HG02571 (cell line): Measurements from ENCODE around the gene ITGA7.

Experiments used
- ATAC-seq: cut with Tn5 transposase; IDR thresholded peaks from one replicate; pipeline ENCODE4 v1.9.1; 2021; ENCODE audit warnings: mild to moderate bottlenecking, moderate library complexity; ENCODE audit not compliant: unreplicated experiment

ITGA7 gene

GRCh38 chr12:55687746-55688145 lies 20.0 kb downstream of the ITGA7 start:
- ATAC-seq: no peak

- ATAC-seq: no peak
Observed at GRCh38 chr12:55686366-55687010, 21.2 kb downstream of the ITGA7 start.

DNA sequence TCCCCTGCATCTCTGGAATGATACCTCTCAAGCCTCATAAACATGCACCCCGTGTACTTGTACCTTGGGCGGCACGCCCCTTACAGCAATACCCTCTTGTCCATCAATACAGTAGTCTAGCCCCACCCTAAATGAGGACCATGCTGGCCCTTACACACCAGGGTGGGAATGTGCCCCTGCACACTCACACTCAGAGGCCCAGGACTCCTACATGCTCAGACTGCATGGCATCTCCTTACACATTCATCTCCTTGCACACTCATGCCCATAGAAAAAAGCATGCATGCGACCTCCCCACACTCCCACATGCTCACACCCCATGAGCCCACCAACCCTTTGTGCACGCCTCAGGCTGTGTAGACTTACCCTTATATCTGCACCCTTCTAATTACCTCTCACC lies 22.0 kb downstream of the ITGA7 start:
- ATAC-seq: no peak

GRCh38 chr12:55684761-55685370 lies 22.8 kb downstream of the ITGA7 start:
- ATAC-seq: no peak

GRCh38 chr12:55683676-55684075 lies 24.0 kb downstream of the ITGA7 start:
- ATAC-seq: no peak

DNA sequence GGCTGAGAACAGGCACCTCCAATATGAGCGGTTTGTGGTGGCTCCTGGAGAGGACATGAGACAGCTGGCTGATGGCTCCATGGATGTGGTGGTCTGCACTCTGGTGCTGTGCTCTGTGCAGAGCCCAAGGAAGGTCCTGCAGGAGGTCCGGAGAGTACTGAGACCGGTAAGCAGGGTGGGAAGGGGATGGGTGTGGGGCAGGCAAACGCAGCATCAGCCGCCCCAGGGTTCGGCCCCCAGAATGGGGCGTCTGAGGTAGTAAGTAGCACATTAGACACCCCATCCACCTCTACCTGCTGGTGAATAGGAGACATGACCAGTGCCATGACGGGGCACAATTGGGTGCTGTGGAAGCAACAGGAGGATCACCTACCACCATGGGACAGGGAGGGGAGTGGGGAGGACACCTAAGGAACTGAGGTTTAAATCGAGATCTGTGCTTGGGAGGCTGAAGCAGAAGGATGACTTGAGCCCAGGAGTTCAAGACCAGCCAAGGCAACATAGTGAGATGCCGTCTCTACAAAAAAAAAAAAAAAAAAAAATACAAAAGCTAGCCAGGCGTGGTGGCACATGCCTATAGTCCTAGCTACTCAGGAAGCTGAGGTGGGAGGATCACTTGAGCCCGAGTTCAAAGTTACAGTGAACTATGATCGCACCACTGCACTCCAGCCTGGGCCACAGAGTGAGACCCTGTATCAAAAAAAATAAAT lies 25.5 kb downstream of the ITGA7 start:
- ATAC-seq: no peak

GRCh38 chr12:55681142-55682077 lies 26.3 kb downstream of the ITGA7 start:
- ATAC-seq: no peak

DNA sequence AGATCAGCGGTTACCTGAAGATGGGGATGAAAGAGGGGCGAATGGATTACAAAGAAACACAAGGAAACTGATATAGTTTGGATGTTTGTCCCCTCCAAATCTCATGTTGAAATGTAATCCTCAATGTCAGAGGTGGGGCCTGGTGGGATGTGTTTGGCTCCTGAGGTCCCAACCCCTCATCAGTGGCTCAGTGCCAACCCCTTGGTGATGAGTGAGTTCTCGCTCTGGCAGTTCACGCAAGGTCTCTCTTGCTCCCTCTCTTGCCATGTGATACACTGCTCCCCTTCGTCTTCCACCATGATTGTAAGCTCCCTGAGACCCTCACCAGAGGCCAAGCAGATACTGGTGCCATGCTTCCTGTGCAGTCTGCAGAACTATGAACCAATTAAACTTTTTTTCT lies 28.0 kb downstream of the ITGA7 start:
- ATAC-seq: no peak

DNA sequence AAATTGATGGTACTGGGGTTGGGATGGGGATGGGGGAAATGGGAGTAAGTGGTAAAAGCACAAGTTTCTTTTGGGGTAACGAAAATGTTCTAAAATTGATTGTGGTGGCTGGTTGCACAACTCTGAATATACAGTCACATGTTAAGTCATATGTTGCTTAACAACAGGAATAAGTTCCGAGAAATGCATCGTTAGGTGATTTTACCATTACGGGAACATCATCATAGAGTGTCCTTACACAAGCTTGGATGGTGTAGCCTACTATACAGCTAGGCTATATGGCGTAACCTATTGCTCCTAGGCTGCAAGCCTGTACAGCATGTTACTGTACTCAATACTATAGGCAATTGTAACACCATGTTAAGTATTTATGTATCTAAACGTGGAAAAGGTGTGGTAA lies 31.0 kb downstream of the ITGA7 start:
- no peak for ATAC-seq

GRCh38 chr12:55675666-55676065 lies 32.0 kb downstream of the ITGA7 start:
- no peak for ATAC-seq

GRCh38 chr12:55673638-55674037 lies 34.1 kb downstream of the ITGA7 start:
- ATAC-seq: peak; percentile 97

DNA sequence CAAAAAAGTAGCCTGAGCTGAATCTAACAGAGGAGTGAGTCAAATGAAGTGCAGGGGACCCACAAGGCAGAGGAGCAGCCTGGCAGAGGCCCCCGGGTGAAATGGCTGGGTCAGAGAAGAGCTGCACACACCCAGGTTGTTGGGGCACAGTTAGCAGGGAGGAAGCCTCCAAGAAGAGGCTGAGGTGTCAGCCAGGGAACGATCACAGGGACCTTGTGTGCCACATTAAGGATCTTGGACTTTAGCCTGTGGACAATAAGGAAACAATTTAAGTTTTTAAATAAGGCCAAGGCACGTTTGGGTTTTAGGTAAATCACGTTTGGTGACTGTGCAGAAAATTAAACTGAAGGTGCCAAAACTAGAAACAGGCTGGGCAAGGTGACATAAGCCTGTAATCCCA lies 36.0 kb downstream of the ITGA7 start:
- ATAC-seq: no peak

GRCh38 chr12:55670276-55670675 lies 37.4 kb downstream of the ITGA7 start:
- ATAC-seq: no peak

DNA sequence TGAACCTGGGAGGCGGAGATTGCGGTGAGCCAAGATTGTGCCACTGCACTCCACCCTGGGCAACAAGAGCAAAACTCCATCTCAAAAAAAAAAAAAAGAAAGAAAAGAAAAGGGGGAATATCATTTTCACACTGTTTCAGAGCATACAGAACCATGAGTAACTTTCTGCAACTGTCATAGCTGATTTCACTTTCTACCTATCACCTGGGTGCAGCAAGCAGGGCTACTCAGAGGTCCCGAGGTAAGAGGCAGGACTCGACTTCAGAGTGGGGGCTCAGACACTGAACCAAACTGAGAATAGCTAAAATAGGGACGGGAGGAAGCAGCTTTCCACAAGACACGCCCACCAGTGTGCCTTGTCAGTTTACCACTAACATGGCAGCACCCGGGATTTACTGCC lies 41.2 kb downstream of the ITGA7 start:
- no peak for ATAC-seq

DNA sequence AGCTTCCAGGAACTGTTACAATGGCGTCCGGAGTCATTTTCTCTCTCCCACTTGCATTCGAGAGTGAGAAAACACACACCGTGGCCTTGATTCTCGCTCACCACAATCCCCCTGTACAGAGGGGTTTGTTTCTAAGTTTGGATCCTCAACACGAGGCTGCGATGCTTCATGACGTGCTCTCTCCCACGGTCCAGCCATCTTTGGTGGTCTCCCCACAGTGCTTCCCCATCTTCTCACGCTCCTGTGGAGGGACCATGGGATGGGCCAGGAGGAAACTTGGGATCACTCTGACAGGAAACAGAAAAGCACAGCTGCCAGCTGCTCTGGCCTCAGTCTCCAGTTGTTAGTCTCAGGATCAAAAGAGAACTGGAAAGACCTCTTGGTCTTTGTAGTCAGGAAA lies 42.9 kb downstream of the ITGA7 start:
- no peak for ATAC-seq

DNA sequence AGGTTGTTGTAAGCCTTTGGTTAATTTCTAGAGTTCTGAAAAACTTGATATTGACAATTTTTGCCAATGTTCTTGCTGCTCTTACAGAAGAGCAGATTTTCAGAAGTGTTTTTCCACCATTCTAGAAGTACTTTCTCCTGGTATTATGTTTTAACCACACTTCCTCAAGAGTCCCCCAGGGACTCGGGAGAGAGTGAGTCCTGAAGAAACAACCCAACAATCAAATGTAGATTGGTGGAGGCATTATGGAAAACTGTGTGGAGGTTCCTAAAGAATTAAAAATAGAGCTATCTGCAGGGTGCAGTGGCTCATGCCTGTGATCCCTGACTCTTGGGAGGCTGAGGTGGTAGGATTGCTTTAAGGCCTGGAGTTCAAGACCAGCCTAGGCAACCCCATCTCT lies 44.3 kb downstream of the ITGA7 start:
- no peak for ATAC-seq

DNA sequence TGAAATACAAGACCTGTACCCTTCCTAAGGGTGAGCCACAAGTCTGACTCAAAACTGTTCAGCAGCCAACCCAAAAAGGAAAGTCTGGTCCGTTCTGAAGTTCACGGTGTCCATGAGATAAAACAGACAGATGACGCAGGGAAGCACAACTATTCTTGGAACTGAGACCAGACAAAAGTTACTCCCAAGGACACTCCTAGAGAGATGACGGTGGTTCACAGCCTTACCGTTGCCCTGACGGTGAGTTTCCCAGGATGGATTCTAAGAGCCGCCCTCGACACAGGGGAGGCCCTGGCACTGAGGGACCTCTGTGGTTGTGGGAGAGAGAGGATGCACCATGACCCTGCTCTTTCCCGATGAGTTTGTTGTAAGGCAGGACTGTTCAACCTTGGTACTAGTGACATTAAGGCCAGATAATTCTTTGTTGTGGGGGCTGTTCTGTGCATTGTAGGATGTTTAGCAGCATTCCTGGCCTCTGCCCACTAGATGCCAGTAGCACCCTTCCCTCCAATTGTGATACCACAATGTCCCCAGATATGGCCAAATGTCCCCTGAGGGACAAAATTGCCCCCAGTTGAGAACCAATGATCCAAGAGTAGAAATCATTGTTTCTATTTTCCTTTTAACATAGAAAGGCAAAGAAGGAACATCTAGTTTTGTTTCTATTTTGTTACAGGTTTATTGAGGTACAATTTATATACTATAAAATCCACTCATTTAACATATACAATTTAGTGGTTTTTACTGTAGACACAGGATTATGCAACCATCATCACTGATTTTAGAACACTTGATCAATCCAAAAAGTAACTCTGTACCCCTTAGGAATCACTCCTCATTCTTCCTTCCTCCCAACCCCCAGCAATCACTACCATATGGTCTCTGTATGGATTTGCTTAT lies 48.0 kb downstream of the ITGA7 start:
- ATAC-seq: no peak

DNA sequence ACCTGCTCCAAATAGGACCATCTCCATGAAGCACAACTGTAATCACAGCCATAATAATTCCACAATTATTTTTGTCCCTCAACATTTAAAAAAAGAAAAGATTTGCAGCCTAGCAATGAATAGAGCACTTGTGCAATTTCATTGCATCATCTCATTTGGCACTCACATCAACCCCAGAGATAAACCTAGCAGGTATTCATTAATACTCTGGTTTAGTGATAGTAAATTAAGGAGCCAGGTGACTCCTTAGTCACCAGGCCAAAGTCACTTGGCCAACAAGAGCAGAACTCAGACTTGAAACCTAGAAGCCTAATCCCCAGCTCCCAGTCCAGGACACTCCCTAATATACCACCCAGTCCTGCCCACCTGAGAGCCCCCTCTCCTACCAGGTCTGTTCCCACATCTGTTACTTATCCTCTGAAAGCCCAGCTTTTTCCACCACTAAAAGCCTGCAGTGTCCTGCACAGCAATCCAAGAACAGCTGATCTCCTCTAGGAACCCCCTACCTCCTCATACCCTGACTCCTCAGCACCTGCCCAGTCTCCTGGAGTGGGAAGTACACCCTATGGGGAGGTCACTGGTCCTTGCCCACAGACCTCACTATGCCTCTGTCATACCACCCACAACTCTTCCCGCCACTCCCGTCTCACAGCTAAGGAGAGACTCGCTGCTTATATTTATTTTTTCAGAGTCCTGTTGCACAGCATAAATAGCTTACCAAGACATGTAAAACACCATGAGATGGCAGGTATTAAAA lies 48.9 kb downstream of the ITGA7 start:
- no peak for ATAC-seq

DNA sequence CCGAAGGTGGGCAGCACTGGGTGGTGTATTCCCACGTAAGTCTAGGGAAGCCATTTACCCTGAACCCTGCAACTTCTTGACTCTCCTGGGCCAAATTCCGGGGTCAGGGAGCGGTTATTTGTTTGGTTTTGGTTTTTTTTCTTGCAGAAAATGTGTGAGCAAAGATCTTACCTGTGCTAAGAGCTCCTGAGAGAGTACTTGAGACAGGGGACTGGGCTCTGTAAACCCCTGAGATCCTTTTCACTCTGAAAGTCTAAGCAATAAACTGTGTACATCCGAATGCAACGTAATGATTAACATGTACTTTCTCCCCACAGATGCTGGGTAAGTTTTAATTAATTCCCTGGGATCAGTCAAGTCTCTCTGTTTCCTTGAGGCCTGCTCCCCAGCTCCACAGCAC lies 49.5 kb downstream of the ITGA7 start:
- ATAC-seq: no peak

DNA sequence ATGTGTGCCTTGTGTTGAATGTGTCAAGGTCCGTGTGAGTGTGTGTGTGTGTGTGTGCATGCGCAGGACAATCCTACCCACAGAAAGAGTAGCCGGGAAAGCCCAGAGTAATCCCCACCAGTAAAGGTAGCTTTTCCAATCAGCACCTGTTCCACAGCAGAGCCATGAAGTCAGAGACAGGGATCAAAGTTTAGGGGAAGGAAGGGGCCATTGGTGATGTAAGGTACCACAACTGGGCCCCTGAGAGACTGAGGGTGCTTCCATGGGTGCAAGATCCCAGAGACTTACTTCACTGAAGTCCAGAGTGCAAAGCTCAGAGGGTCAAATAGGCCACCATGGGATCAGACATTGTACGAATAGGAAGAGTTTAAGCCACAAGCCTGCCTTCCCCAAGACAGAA lies 50.5 kb downstream of the ITGA7 start:
- no peak for ATAC-seq
